PFSK-1 (cell line): ENCODE data around the gene GUCA2A.

Experiments used
- FOXP2 ChIP-seq: optimal IDR thresholded peaks from 2 replicates; pipeline ENCODE3; 2011; ENCODE audit warnings: borderline replicate concordance, control low read depth, inconsistent platforms; ENCODE audit not compliant: insufficient read depth; ENCODE audit errors: extremely low read length, extremely low read depth
- POLR2AphosphoS5 ChIP-seq: IDR thresholded peaks from 2 replicates; pipeline ENCODE4 v1.6.1; 2012; ENCODE audit warnings: low read depth, mild to moderate bottlenecking, control low read depth, low read length, moderate library complexity
- SIN3A ChIP-seq: IDR thresholded peaks from 2 replicates; pipeline ENCODE4 v1.6.1; 2012; ENCODE audit warnings: mild to moderate bottlenecking, low read length, moderate library complexity, borderline replicate concordance; ENCODE audit not compliant: insufficient read depth
- TAF1 ChIP-seq: IDR thresholded peaks from 2 replicates; pipeline ENCODE4 v1.6.1; 2012; ENCODE audit warnings: low read length, control low read depth, borderline replicate concordance; ENCODE audit not compliant: insufficient read depth
- TF ChIP-seq, protein P1 (sequence below), 2 experiments: IDR thresholded peaks; 2 replicates each; pipeline versions ENCODE4 v1.6.1 to v1.8.0; 2011 to 2012; ENCODE audit warnings: low read depth in 2 of 2, low read length in 2 of 2, control low read depth in 1 of 2, inconsistent platforms in 1 of 2, mild to moderate bottlenecking in 1 of 2, moderate library complexity in 1 of 2; ENCODE audit not compliant: insufficient read depth in 1 of 2

Gene GUCA2A

DNA sequence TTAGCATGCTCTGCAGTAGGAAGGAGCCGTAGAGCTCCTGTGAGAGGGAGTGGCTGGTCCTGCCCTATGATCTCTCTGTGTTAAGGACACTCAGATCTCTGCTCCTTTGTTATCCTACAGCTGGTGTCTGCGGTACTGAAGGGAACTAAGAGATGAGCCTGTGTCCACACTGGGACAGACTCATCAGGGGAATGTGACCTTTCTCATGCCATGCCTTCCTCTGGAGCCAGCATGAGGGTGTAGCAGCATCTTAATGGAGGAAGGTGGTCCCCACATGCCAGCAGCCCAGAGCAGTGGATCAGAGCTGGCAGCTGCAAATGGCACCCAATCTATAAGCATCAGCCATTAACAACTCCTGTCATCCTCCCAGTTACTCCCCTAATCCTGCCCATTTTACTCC lies 36.0 kb downstream of the GUCA2A start:
- TF ChIP-seq POLR2AphosphoS5, result no peak
- TF ChIP-seq FOXP2, result no peak
- TF ChIP-seq, protein P1, sequence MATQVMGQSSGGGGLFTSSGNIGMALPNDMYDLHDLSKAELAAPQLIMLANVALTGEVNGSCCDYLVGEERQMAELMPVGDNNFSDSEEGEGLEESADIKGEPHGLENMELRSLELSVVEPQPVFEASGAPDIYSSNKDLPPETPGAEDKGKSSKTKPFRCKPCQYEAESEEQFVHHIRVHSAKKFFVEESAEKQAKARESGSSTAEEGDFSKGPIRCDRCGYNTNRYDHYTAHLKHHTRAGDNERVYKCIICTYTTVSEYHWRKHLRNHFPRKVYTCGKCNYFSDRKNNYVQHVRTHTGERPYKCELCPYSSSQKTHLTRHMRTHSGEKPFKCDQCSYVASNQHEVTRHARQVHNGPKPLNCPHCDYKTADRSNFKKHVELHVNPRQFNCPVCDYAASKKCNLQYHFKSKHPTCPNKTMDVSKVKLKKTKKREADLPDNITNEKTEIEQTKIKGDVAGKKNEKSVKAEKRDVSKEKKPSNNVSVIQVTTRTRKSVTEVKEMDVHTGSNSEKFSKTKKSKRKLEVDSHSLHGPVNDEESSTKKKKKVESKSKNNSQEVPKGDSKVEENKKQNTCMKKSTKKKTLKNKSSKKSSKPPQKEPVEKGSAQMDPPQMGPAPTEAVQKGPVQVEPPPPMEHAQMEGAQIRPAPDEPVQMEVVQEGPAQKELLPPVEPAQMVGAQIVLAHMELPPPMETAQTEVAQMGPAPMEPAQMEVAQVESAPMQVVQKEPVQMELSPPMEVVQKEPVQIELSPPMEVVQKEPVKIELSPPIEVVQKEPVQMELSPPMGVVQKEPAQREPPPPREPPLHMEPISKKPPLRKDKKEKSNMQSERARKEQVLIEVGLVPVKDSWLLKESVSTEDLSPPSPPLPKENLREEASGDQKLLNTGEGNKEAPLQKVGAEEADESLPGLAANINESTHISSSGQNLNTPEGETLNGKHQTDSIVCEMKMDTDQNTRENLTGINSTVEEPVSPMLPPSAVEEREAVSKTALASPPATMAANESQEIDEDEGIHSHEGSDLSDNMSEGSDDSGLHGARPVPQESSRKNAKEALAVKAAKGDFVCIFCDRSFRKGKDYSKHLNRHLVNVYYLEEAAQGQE (IDR thresholded peaks at IDR 0.05; ENCODE audit: insufficient read depth in 1 of 2, low read depth in 2 of 2, low read length in 2 of 2), result no peak
- no peak for TF ChIP-seq TAF1

- TF ChIP-seq TAF1 (no peak), SIN3A (no peak), FOXP2 (no peak)
Observed at GRCh38 chr1:42127767-42128166, 36.8 kb downstream of the GUCA2A start.

DNA sequence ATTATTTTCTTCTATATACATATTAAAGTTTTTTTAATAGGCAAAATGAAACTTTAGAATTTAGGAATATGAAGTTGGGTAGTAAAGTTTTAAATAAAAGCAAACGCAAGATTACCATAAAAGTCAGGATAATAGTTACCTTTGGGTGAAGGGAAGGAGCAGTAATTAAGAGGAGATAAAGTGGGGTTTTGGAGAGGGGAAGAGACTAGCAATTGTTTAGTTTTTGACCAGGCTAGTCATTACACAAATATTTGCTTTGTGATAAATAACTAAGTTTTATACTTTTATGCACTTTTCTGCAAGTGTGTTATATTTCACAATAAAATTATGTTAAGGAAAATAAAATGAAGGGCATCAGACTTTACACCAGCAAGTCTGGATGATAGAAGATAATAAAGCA lies 39.0 kb downstream of the GUCA2A start:
- TF ChIP-seq FOXP2, result no peak
- TF ChIP-seq, protein P1 (IDR thresholded peaks at IDR 0.05; ENCODE audit: insufficient read depth in 1 of 2, low read depth in 2 of 2, low read length in 2 of 2), result no peak

- no peak for TF ChIP-seq POLR2AphosphoS5
- TF ChIP-seq FOXP2, result no peak
- TF ChIP-seq TAF1, result no peak
- TF ChIP-seq, protein P1 (IDR thresholded peaks at IDR 0.05; ENCODE audit: insufficient read depth in 1 of 2, low read depth in 2 of 2, low read length in 2 of 2), result no peak
- no peak for TF ChIP-seq SIN3A
Observed at GRCh38 chr1:42122408-42122807, 42.1 kb downstream of the GUCA2A start.

DNA sequence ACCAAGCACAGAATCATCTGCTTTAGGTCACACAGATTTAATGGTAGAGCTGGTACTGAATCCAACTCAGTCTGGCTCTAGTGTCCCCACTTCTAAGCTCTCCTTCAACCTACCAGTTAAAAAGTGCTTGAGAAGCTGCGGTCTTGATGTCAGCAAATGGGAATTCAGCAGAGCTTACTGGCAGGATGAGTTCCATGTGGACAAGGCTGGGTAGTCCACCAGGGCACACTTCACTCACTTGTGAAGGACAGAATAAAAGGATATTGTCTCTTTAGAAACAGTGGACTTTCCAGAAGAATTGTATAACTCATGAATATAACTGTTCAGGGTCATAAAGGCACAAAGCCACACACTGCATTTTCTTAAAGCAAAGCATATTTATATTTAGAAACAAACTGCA lies 46.4 kb downstream of the GUCA2A start:
- TF ChIP-seq TAF1 (no peak), SIN3A (no peak)
- TF ChIP-seq, protein P1 (IDR thresholded peaks at IDR 0.05; ENCODE audit: insufficient read depth in 1 of 2, low read depth in 2 of 2, low read length in 2 of 2), result no peak
